ENCODE results near the gene VPS52. TPM values are rescaled to one million over a fixed set of nuclear protein-coding genes. Genes with fewer than 3 reads are reported as not detected.

VPS52 gene
- total RNA-seq, 2 experiments from 2014 or later, result 50.4 to 73.5 TPM

DNA sequence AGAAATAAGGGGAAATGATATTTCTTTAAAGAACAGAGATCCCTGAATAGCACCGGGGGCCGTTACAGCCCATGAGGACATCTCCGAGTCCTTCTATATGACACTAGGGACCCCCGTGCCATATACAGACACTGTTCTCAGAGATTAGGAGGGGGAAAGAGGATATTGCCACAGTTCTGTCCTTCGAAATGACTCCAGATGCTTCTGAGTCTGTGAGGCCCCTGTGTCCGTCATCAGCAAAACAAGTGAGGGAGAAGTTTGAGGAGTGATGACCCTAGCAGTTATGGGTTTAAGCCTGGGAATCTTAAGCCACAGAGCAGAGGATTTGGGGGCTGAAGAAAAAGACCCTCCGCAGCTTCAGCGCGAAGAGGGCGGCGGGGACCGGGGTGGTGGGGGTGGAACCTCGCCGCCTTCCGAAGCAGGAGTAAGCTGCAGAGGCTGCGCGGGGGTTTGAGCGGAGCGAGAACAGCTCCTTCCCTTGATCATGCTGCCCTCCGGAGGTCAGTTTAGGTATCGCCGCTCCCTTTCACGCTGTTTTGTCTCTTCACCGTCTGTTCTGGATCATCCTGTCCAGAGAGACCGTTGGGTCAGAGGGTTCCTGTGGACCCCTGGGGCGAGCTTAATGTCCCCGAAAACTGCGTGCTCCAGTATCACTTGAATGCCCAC is 23.6 kb downstream of the VPS52 start:
- Histone ChIP-seq H3K27ac (ENCODE audit: low read depth, low read length, poor library complexity, severe bottlenecking) (peak overlapping the region; percentile 68), H3K79me2 (ENCODE audit: insufficient read depth, low read depth, low read length) (no peaks in the 10 kb centered on the region), H4K20me1 (ENCODE audit: insufficient read depth, low read length) (no peaks in the 10 kb centered on the region), H3K4me3 (ENCODE audit: low read depth, low read length, poor library complexity, severe bottlenecking) (peak overlapping the region; percentile 73), H2AFZ (ENCODE audit: low read length) (peak overlapping the region; percentile 91), H3K9me2 (ENCODE audit: insufficient read depth, low read length) (no peaks in the 10 kb centered on the region), H3K9me3 (ENCODE audit: low read length) (no peaks in the 10 kb centered on the region), H3K36me3 (ENCODE audit: insufficient read depth, low read length) (peaks cover 18% of the 10 kb centered on the region), H3K4me1 (ENCODE audit: insufficient read depth, low read length, poor library complexity, severe bottlenecking) (peaks cover 23% of the 10 kb centered on the region), H3K4me2 (ENCODE audit: low read length) (peak overlapping the region; percentile 96)
- intact Hi-C loops (cut with micrococcal nuclease; ENCODE audit: unreplicated experiment), result loop anchor here (1.0 to 5.0 kb wide), 4 partner anchors 43 to 236 kb away; no protein-coding TSS in a partner anchor
- DNase-seq (ENCODE audit: low spot score), result peak; percentile 92
- no TSS peak for BruUV-seq (replicated peaks)
- ChIA-PET POLR2A (interaction anchor here (0.5 to 3.8 kb wide), 10 partner anchors 10 to 177 kb away, joined by 3 to 19 read pairs (median 4); partner anchors contain the start of genes HLA-DPA1, HLA-DPB1, RING1 and RPS18), CTCF (ENCODE audit: unreplicated experiment) (interaction anchor here (0.5 to 1.3 kb wide), 7 partner anchors 13 to 219 kb away, joined by 3 to 7 read pairs (median 3); partner anchors contain the start of gene RING1)
- TF ChIP-seq EZH2phosphoT487 (IDR thresholded peaks at IDR 0.05; ENCODE audit: borderline replicate concordance, low read depth, low read length), result no peak
- TF ChIP-seq, protein P1, sequence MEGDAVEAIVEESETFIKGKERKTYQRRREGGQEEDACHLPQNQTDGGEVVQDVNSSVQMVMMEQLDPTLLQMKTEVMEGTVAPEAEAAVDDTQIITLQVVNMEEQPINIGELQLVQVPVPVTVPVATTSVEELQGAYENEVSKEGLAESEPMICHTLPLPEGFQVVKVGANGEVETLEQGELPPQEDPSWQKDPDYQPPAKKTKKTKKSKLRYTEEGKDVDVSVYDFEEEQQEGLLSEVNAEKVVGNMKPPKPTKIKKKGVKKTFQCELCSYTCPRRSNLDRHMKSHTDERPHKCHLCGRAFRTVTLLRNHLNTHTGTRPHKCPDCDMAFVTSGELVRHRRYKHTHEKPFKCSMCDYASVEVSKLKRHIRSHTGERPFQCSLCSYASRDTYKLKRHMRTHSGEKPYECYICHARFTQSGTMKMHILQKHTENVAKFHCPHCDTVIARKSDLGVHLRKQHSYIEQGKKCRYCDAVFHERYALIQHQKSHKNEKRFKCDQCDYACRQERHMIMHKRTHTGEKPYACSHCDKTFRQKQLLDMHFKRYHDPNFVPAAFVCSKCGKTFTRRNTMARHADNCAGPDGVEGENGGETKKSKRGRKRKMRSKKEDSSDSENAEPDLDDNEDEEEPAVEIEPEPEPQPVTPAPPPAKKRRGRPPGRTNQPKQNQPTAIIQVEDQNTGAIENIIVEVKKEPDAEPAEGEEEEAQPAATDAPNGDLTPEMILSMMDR (conservative IDR thresholded peaks at IDR 0.05; ENCODE audit: low read length), result peak; percentile 88

DNA sequence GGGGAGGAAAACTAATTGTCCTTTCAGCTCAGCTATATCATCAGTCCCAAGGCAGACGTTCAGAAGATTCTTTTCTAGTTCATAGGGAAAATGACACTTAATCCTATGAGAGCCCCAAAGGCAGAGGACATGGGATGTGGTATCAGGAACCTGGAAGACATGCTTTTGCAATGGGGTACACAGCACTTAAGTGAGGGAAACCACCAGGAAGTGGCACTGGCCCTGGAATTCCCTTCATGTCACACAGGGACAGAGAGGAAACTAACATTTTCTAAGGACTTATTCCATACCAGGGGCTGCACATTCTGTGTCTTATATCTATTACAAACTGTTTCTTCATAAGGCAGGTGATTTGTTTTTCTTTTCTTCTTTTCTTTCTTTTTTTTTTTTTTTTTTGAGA is 28.2 kb downstream of the VPS52 start:
- Histone ChIP-seq H3K9me3 (ENCODE audit: low read length) (no peaks in the 10 kb centered on the region), H3K9me2 (ENCODE audit: insufficient read depth, low read length) (no peaks in the 10 kb centered on the region), H3K4me2 (ENCODE audit: low read length) (no peak overlapping the region), H3K79me2 (ENCODE audit: insufficient read depth, low read depth, low read length) (no peaks in the 10 kb centered on the region), H3K4me3 (ENCODE audit: low read depth, low read length, poor library complexity, severe bottlenecking) (no peak overlapping the region), H3K36me3 (ENCODE audit: insufficient read depth, low read length) (no peaks in the 10 kb centered on the region), H4K20me1 (ENCODE audit: insufficient read depth, low read length) (no peaks in the 10 kb centered on the region), H2AFZ (ENCODE audit: low read length) (no peak overlapping the region), H3K4me1 (ENCODE audit: insufficient read depth, low read length, poor library complexity, severe bottlenecking) (peaks cover 6% of the 10 kb centered on the region), H3K27ac (ENCODE audit: low read depth, low read length, poor library complexity, severe bottlenecking) (no peak overlapping the region)
- no peak for DNase-seq (ENCODE audit: low spot score)
- POLR2A ChIA-PET, result interaction anchor here (0.6 to 0.7 kb wide), 3 partner anchors 25 to 1618 kb away, joined by 3 to 5 read pairs (median 3); no protein-coding TSS in a partner anchor
- intact Hi-C loops (cut with micrococcal nuclease; ENCODE audit: unreplicated experiment), result no loop called here
- no TSS peak for BruUV-seq (replicated peaks)
- no peak for TF ChIP-seq EZH2phosphoT487 (IDR thresholded peaks at IDR 0.05; ENCODE audit: borderline replicate concordance, low read depth, low read length)
- TF ChIP-seq, protein P1 (conservative IDR thresholded peaks at IDR 0.05; ENCODE audit: low read length), result no peak
- CTCF ChIA-PET (ENCODE audit: unreplicated experiment), result no interaction called here

DNA sequence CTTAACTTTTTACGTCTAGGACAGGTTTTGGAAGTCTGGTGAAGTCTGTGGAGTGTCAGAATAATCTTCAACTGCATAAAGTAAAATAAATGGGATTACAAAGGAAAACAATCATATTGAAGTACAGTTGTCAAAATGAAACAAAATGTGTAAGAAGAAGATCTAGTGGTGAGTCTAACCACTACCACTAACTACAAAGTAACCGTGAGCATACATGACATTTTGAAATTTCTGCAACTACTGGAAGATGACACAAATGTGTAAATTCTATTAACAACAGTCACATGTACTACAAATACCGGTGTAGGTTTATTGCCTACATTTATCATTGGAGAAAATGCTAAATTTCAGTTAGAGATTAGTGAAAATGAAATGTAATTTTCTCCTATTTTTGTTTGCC is 29.7 kb downstream of the VPS52 start:
- CTCF ChIA-PET (ENCODE audit: unreplicated experiment), result no interaction called here

More for the DNA sequence above, 29.7 kb downstream of the VPS52 start:
- Histone ChIP-seq H3K36me3 (ENCODE audit: insufficient read depth, low read length) (no peaks in the 10 kb centered on the region), H3K79me2 (ENCODE audit: insufficient read depth, low read depth, low read length) (no peaks in the 10 kb centered on the region), H2AFZ (ENCODE audit: low read length) (no peak overlapping the region), H3K4me1 (ENCODE audit: insufficient read depth, low read length, poor library complexity, severe bottlenecking) (no peaks in the 10 kb centered on the region), H3K4me2 (ENCODE audit: low read length) (no peak overlapping the region), H3K4me3 (ENCODE audit: low read depth, low read length, poor library complexity, severe bottlenecking) (no peak overlapping the region), H3K27ac (ENCODE audit: low read depth, low read length, poor library complexity, severe bottlenecking) (no peak overlapping the region), H4K20me1 (ENCODE audit: insufficient read depth, low read length) (no peaks in the 10 kb centered on the region), H3K9me2 (ENCODE audit: insufficient read depth, low read length) (no peaks in the 10 kb centered on the region), H3K9me3 (ENCODE audit: low read length) (no peaks in the 10 kb centered on the region)
- intact Hi-C loops (cut with micrococcal nuclease; ENCODE audit: unreplicated experiment), result no loop called here
- TF ChIP-seq, protein P1 (conservative IDR thresholded peaks at IDR 0.05; ENCODE audit: low read length), result no peak
- TF ChIP-seq EZH2phosphoT487 (IDR thresholded peaks at IDR 0.05; ENCODE audit: borderline replicate concordance, low read depth, low read length), result no peak
- DNase-seq (ENCODE audit: low spot score), result no peak
- no TSS peak for BruUV-seq (replicated peaks)
- POLR2A ChIA-PET, result no interaction called here
